Measurements from ENCODE around the gene AP2A2.

Gene AP2A2

GRCh38 chr11:900545-900944, 25.1 kb upstream of the AP2A2 start:
- Histone ChIP-seq H3K27me3 (replicated peaks) (no peaks in the 10 kb centered on the region), H3K4me3 (ENCODE audit: low read depth, low read length) (no peak overlapping the region), H3K27ac (no peak overlapping the region), H3K36me3 (replicated peaks) (peaks cover 57% of the 10 kb centered on the region)
- TF ChIP-seq CTCF (IDR thresholded peaks at IDR 0.05; ENCODE audit: low read depth, low read length, missing control alignments) = no peak
- DNase-seq = no peak
- in situ Hi-C loops (cut with HindIII; ENCODE audit: low pct_ligation_motif_present, low sequenced_read_pairs) = loop anchor here (25.0 kb wide), 1 partner anchor 137 kb away; the partner anchor contains the start of gene MUC6

- Histone ChIP-seq H3K27ac (no peak overlapping the region), H3K27me3 (replicated peaks) (no peaks in the 10 kb centered on the region), H3K4me3 (ENCODE audit: low read depth, low read length) (no peak overlapping the region), H3K36me3 (replicated peaks) (peaks cover 57% of the 10 kb centered on the region)
- no peak for DNase-seq
- no peak for TF ChIP-seq CTCF (IDR thresholded peaks at IDR 0.05; ENCODE audit: low read depth, low read length, missing control alignments)
- in situ Hi-C loops (cut with HindIII; ENCODE audit: low pct_ligation_motif_present, low sequenced_read_pairs) = loop anchor here (25.0 kb wide), 1 partner anchor 136 kb away; the partner anchor contains the start of gene MUC6
These were observed 24.1 kb upstream of the AP2A2 start for GRCh38 chr11:901452-902061.

GRCh38 chr11:904380-904779, 21.3 kb upstream of the AP2A2 start:
- peaks cover 45% of the 10 kb centered on the region for H3K36me3 ChIP-seq (replicated peaks)

GRCh38 chr11:905952-906351, 19.7 kb upstream of the AP2A2 start:
- no peak for TF ChIP-seq CTCF (IDR thresholded peaks at IDR 0.05; ENCODE audit: low read depth, low read length, missing control alignments)
- Histone ChIP-seq H3K27ac (no peak overlapping the region), H3K27me3 (replicated peaks) (no peaks in the 10 kb centered on the region), H3K4me3 (ENCODE audit: low read depth, low read length) (no peak overlapping the region), H3K36me3 (replicated peaks) (peaks cover 31% of the 10 kb centered on the region)
- DNase-seq = no peak
- in situ Hi-C loops (cut with HindIII; ENCODE audit: low pct_ligation_motif_present, low sequenced_read_pairs) = loop anchor here (25.0 kb wide), 1 partner anchor 131 kb away; the partner anchor contains the start of gene MUC6

More at GRCh38 chr11:904380-904779, 21.3 kb upstream of the AP2A2 start:
- in situ Hi-C loops (cut with HindIII; ENCODE audit: low pct_ligation_motif_present, low sequenced_read_pairs) = loop anchor here (25.0 kb wide), 1 partner anchor 133 kb away; the partner anchor contains the start of gene MUC6
- no peak overlapping the region for H3K4me3 ChIP-seq (ENCODE audit: low read depth, low read length)
- no peaks in the 10 kb centered on the region for H3K27me3 ChIP-seq (replicated peaks)
- DNase-seq = no peak
- no peak overlapping the region for H3K27ac ChIP-seq
- TF ChIP-seq CTCF (IDR thresholded peaks at IDR 0.05; ENCODE audit: low read depth, low read length, missing control alignments) = no peak

GRCh38 chr11:907668-908067, 18.0 kb upstream of the AP2A2 start:
- no peak for TF ChIP-seq CTCF (IDR thresholded peaks at IDR 0.05; ENCODE audit: low read depth, low read length, missing control alignments)
- H3K27ac ChIP-seq = no peak overlapping the region
- no peak overlapping the region for H3K4me3 ChIP-seq (ENCODE audit: low read depth, low read length)
- H3K36me3 ChIP-seq (replicated peaks) = peaks cover 15% of the 10 kb centered on the region
- in situ Hi-C loops (cut with HindIII; ENCODE audit: low pct_ligation_motif_present, low sequenced_read_pairs) = loop anchor here (25.0 kb wide), 1 partner anchor 130 kb away; the partner anchor contains the start of gene MUC6
- no peak for DNase-seq
- H3K27me3 ChIP-seq (replicated peaks) = no peaks in the 10 kb centered on the region
